HCT116 (cell line): Measurements from ENCODE around the gene MKI67. TPM values are rescaled to one million over a fixed set of nuclear protein-coding genes. Genes with fewer than 3 reads are reported as not detected.

Experiments
- ATAC-seq: fragments of 200-7000 bp; cut with Tn5 transposase; 2 replicates; pipeline ENCODE4 v1.9.1; 2020; ENCODE audit warnings: mild to moderate bottlenecking, moderate library complexity
- BruUV-seq: library from RNA; stranded (reverse); fragments of 400-500 nt; replicated peaks from 2 replicates; lab custom pipeline; 2021; lab: Mats Ljungman, UMichigan
- CTCF ChIA-PET: fragments of 300-600 bp; sonication (Branson Sonifier 250); formaldehyde crosslinking; loops from one replicate; lab custom pipeline; 2021; ENCODE audit warnings: antibody characterized with exemption; lab: Charles Lee
- POLR2A ChIA-PET: fragments of 300-600, 350-600 bp; sonication (Branson Sonifier 250); formaldehyde crosslinking; loops from one replicate; lab custom pipeline; 2021; ENCODE audit warnings: antibody characterized with exemption; lab: Charles Lee
- RAD21 ChIA-PET, 2 experiments: fragments of 300-600 bp; sonication (Branson Sonifier 250); formaldehyde crosslinking; loops; one replicate each; lab custom pipeline; 2023; ENCODE audit warnings: low total read pairs in 2 of 2; ENCODE audit not compliant: uncharacterized antibody in 2 of 2, unreplicated experiment in 2 of 2, low non-redundant PET in 1 of 2; lab: Charles Lee
- DNase-seq: peaks from one replicate; pipeline ENCODE4 v3.0.0-alpha.2; 2010; ENCODE audit warnings: low read depth, low spot score
- H2AFZ ChIP-seq: fragments of 200-600 bp; shearing (Covaris generic), sonication (generic); 2 replicates; pipeline ENCODE4 v1.6.1; 2017; ENCODE audit warnings: low read depth, mixed run types, mixed read lengths, antibody characterized with exemption, low read length; ENCODE audit not compliant: poor library complexity, severe bottlenecking
- H3K27ac ChIP-seq: 2 replicates; pipeline ENCODE4 v1.5.1; 2012; ENCODE audit warnings: low read depth, low read length
- H3K27me3 ChIP-seq: fragments of 200-600 bp; sonication (generic); 2 replicates; pipeline ENCODE4 v1.6.1; 2016; ENCODE audit warnings: mixed run types, low read length, mixed read lengths; ENCODE audit not compliant: insufficient read depth
- H3K36me3 ChIP-seq, 2 experiments: fragments of 200-500 bp in 1 of 2; fragments of 200-600 bp in 1 of 2; sonication (Bioruptor generic) in 1 of 2; sonication (generic) in 1 of 2; 2 replicates each; pipeline versions ENCODE4 v1.5.1 to v1.6.1; 2014 to 2016; ENCODE audit warnings: low read length in 2 of 2, inconsistent platforms in 1 of 2, mixed read lengths in 1 of 2, mixed run types in 1 of 2; ENCODE audit not compliant: insufficient read depth in 2 of 2, control insufficient read depth in 1 of 2
- H3K4me1 ChIP-seq, 2 experiments: fragments of 200-600 bp in 1 of 2; sonication (generic) in 1 of 2; 2 replicates each; pipeline versions ENCODE4 v1.5.1 to v1.6.1; 2012 to 2017; ENCODE audit warnings: low read length in 2 of 2, inconsistent platforms in 1 of 2, mild to moderate bottlenecking in 1 of 2, mixed read lengths in 1 of 2, mixed run types in 1 of 2, moderate library complexity in 1 of 2; ENCODE audit not compliant: insufficient read depth in 2 of 2, control insufficient read depth in 1 of 2
- H3K4me2 ChIP-seq: fragments of 200-600 bp; sonication (generic); 2 replicates; pipeline ENCODE4 v1.6.1; 2017; ENCODE audit warnings: mixed run types, low read length, mixed read lengths
- H3K4me3 ChIP-seq, 2 experiments: fragments of 200-600 bp in 1 of 2; sonication (generic) in 1 of 2; replicated peaks in 1 of 2; 2 replicates each; pipeline ENCODE4 v1.5.1; 2011 to 2016; ENCODE audit warnings: low read length in 2 of 2, control low read depth in 1 of 2, low read depth in 1 of 2, mild to moderate bottlenecking in 1 of 2, mixed read lengths in 1 of 2, mixed run types in 1 of 2
- H3K79me2 ChIP-seq: fragments of 200-600 bp; sonication (generic); 2 replicates; pipeline ENCODE4 v1.6.1; 2017; ENCODE audit warnings: mild to moderate bottlenecking, mixed run types, low read length, moderate library complexity, mixed read lengths; ENCODE audit not compliant: insufficient read depth
- H3K9ac ChIP-seq: fragments of 200-600 bp; sonication (generic); 2 replicates; pipeline ENCODE4 v1.6.1; 2016; ENCODE audit warnings: low read length, mixed read lengths
- H3K9me2 ChIP-seq: fragments of 200-600 bp; sonication (generic), shearing (Covaris generic); 2 replicates; pipeline ENCODE4 v1.6.1; 2017; ENCODE audit warnings: mixed run types, mild to moderate bottlenecking, moderate library complexity; ENCODE audit not compliant: insufficient read depth
- H3K9me3 ChIP-seq, 2 experiments: fragments of 200-500 bp in 1 of 2; fragments of 200-600 bp in 1 of 2; sonication (Bioruptor generic) in 1 of 2; sonication (generic) in 1 of 2; 2 replicates each; pipeline ENCODE4 v1.6.1; 2014 to 2017; ENCODE audit warnings: low read length in 2 of 2, mixed read lengths in 2 of 2, inconsistent platforms in 1 of 2, low read depth in 1 of 2, mild to moderate bottlenecking in 1 of 2, mixed run types in 1 of 2, moderate library complexity in 1 of 2; ENCODE audit not compliant: control insufficient read depth in 1 of 2, insufficient read depth in 1 of 2
- H4K20me1 ChIP-seq: fragments of 200-600 bp; sonication (generic), shearing (Covaris generic); 2 replicates; pipeline ENCODE4 v1.6.1; 2017; ENCODE audit warnings: mixed run types, mild to moderate bottlenecking, moderate library complexity; ENCODE audit not compliant: insufficient read depth
- ATF3 ChIP-seq: IDR thresholded peaks from 2 replicates; pipeline ENCODE4 v1.6.1; 2012
- CEBPB ChIP-seq: IDR thresholded peaks from 2 replicates; pipeline ENCODE4 v1.6.1; 2012; ENCODE audit warnings: low read depth
- EGR1 ChIP-seq: IDR thresholded peaks from 2 replicates; pipeline ENCODE4 v1.6.1; 2012; ENCODE audit warnings: low read depth
- FOSL1 ChIP-seq: IDR thresholded peaks from 2 replicates; pipeline ENCODE4 v1.6.1; 2012; ENCODE audit warnings: low read depth
- POLR2A ChIP-seq: IDR thresholded peaks from 2 replicates; pipeline ENCODE4 v1.7.0; 2011; ENCODE audit warnings: borderline replicate concordance; ENCODE audit not compliant: insufficient read depth, insufficient read length; ENCODE audit errors: extremely low read depth
- SRF ChIP-seq: IDR thresholded peaks from 2 replicates; pipeline ENCODE4 v1.6.1; 2012; ENCODE audit warnings: low read depth
- TCF7L2 ChIP-seq: IDR thresholded peaks from 2 replicates; pipeline ENCODE4 v1.7.0; 2011; ENCODE audit warnings: borderline replicate concordance, inconsistent platforms; ENCODE audit not compliant: insufficient read depth, insufficient read length; ENCODE audit errors: extremely low read depth
- ZNF274 ChIP-seq: fragments of 200-500 bp; sonication (Bioruptor generic); IDR thresholded peaks from 2 replicates; pipeline ENCODE4 v1.6.1; 2014; ENCODE audit warnings: mild to moderate bottlenecking, low read depth, low read length, inconsistent platforms
- intact Hi-C: fragments of 100-400 bp; cut with micrococcal nuclease; formaldehyde crosslinking; loops from 2 replicates; pipeline ENCODE4 v1.10.0; 2022
- total RNA-seq: library from RNA; stranded (reverse); gene quantifications from one replicate; pipeline ENCODE4 v1.2.1, GENCODE V29; 2021; ENCODE audit not compliant: unreplicated experiment

MKI67 gene
- total RNA-seq, 1 experiment from 2014 or later: 202 TPM

- CTCF ChIA-PET: interaction anchor here (0.8 kb wide), 1 partner anchor 14 kb away, joined by 3 read pairs; no protein-coding TSS in a partner anchor
- no peak overlapping the region for H3K4me3 ChIP-seq
- RAD21 ChIA-PET: no interaction called here
- H3K9ac ChIP-seq: no peak overlapping the region
- no peaks in the 10 kb centered on the region; the same call in 1 of the 2 replicates for H4K20me1 ChIP-seq
- H3K9me2 ChIP-seq: no peaks in the 10 kb centered on the region
- H3K4me2 ChIP-seq: no peak overlapping the region
- no peaks in the 10 kb centered on the region for H3K79me2 ChIP-seq
- no peaks in the 10 kb centered on the region for H3K27me3 ChIP-seq
- ATAC-seq: no peak
- POLR2A ChIA-PET: no interaction called here
- no peak for TF ChIP-seq TCF7L2
- TF ChIP-seq ATF3: no peak
- TF ChIP-seq POLR2A: no peak
- TF ChIP-seq EGR1: no peak
- no peak for TF ChIP-seq SRF
- TF ChIP-seq ZNF274: no peak
- no peak for TF ChIP-seq FOSL1
- TF ChIP-seq CEBPB: no peak
- H3K9me3 ChIP-seq: no peaks in the 10 kb centered on the region
- no peak overlapping the region for H2AFZ ChIP-seq
- no peaks in the 10 kb centered on the region for H3K36me3 ChIP-seq
- intact Hi-C loops: no loop called here
- DNase-seq: no peak
- no TSS peak for BruUV-seq
- no peak overlapping the region for H3K27ac ChIP-seq
- H3K4me1 ChIP-seq: peaks cover 0 to 4% of the 10 kb centered on the region in 2 experiments; a peak in 1 of 4 replicates
Observed at GRCh38 chr10:128083191-128083895, 42.9 kb downstream of the MKI67 start.

- intact Hi-C loops: no loop called here
- no peak overlapping the region for H2AFZ ChIP-seq
- no peaks in the 10 kb centered on the region for H3K27me3 ChIP-seq
- peaks cover 0 to 4% of the 10 kb centered on the region in 2 experiments; a peak in 1 of 4 replicates for H3K4me1 ChIP-seq
- no peaks in the 10 kb centered on the region for H3K9me3 ChIP-seq
- CTCF ChIA-PET: interaction anchor here (1.3 to 2.4 kb wide), 2 partner anchors 12 to 46 kb away, joined by 3 to 8 read pairs; no protein-coding TSS in a partner anchor
- H3K4me2 ChIP-seq: no peak overlapping the region
- RAD21 ChIA-PET: interaction anchor here in 1 of 2 experiments (0.6 kb wide), 1 partner anchor 390 kb away, joined by 4 read pairs; no protein-coding TSS in a partner anchor
- DNase-seq: no peak
- no peak overlapping the region for H3K27ac ChIP-seq
- TF ChIP-seq POLR2A: no peak
- H3K9ac ChIP-seq: no peak overlapping the region
- H3K79me2 ChIP-seq: no peaks in the 10 kb centered on the region
- no peak overlapping the region for H3K4me3 ChIP-seq
- H4K20me1 ChIP-seq: no peaks in the 10 kb centered on the region; the same call in 1 of the 2 replicates
- H3K36me3 ChIP-seq: no peaks in the 10 kb centered on the region
- no TSS peak for BruUV-seq
- H3K9me2 ChIP-seq: no peaks in the 10 kb centered on the region
- ATAC-seq: no peak
- POLR2A ChIA-PET: no interaction called here
Observed at GRCh38 chr10:128081720-128082119, 44.5 kb downstream of the MKI67 start.
